HCT116 (cell line): ENCODE measurements around the gene SPEM3. TPM values are rescaled to one million over a fixed set of nuclear protein-coding genes. Genes with fewer than 3 reads are reported as not detected.

Experiments used
- ATAC-seq: fragments of 200-7000 bp; cut with Tn5 transposase; 2 replicates; pipeline ENCODE4 v1.9.1; 2020; ENCODE audit warnings: mild to moderate bottlenecking, moderate library complexity
- BruUV-seq: library from RNA; stranded (reverse); fragments of 400-500 nt; replicated peaks from 2 replicates; lab custom pipeline; 2021; lab: Mats Ljungman, UMichigan
- CTCF ChIA-PET: fragments of 300-600 bp; sonication (Branson Sonifier 250); formaldehyde crosslinking; loops from one replicate; lab custom pipeline; 2021; ENCODE audit warnings: antibody characterized with exemption; lab: Charles Lee
- POLR2A ChIA-PET: fragments of 300-600, 350-600 bp; sonication (Branson Sonifier 250); formaldehyde crosslinking; loops from one replicate; lab custom pipeline; 2021; ENCODE audit warnings: antibody characterized with exemption; lab: Charles Lee
- RAD21 ChIA-PET, 2 experiments: fragments of 300-600 bp; sonication (Branson Sonifier 250); formaldehyde crosslinking; loops; one replicate each; lab custom pipeline; 2023; ENCODE audit warnings: low total read pairs in 2 of 2; ENCODE audit not compliant: uncharacterized antibody in 2 of 2, unreplicated experiment in 2 of 2, low non-redundant PET in 1 of 2; lab: Charles Lee
- DNase-seq: peaks from one replicate; pipeline ENCODE4 v3.0.0-alpha.2; 2010; ENCODE audit warnings: low read depth, low spot score
- H2AFZ ChIP-seq: fragments of 200-600 bp; shearing (Covaris generic), sonication (generic); 2 replicates; pipeline ENCODE4 v1.6.1; 2017; ENCODE audit warnings: low read depth, mixed run types, mixed read lengths, antibody characterized with exemption, low read length; ENCODE audit not compliant: poor library complexity, severe bottlenecking
- H3K27ac ChIP-seq: 2 replicates; pipeline ENCODE4 v1.5.1; 2012; ENCODE audit warnings: low read depth, low read length
- H3K27me3 ChIP-seq: fragments of 200-600 bp; sonication (generic); 2 replicates; pipeline ENCODE4 v1.6.1; 2016; ENCODE audit warnings: mixed run types, low read length, mixed read lengths; ENCODE audit not compliant: insufficient read depth
- H3K36me3 ChIP-seq, 2 experiments: fragments of 200-500 bp in 1 of 2; fragments of 200-600 bp in 1 of 2; sonication (Bioruptor generic) in 1 of 2; sonication (generic) in 1 of 2; 2 replicates each; pipeline versions ENCODE4 v1.5.1 to v1.6.1; 2014 to 2016; ENCODE audit warnings: low read length in 2 of 2, inconsistent platforms in 1 of 2, mixed read lengths in 1 of 2, mixed run types in 1 of 2; ENCODE audit not compliant: insufficient read depth in 2 of 2, control insufficient read depth in 1 of 2
- H3K4me1 ChIP-seq, 2 experiments: fragments of 200-600 bp in 1 of 2; sonication (generic) in 1 of 2; 2 replicates each; pipeline versions ENCODE4 v1.5.1 to v1.6.1; 2012 to 2017; ENCODE audit warnings: low read length in 2 of 2, inconsistent platforms in 1 of 2, mild to moderate bottlenecking in 1 of 2, mixed read lengths in 1 of 2, mixed run types in 1 of 2, moderate library complexity in 1 of 2; ENCODE audit not compliant: insufficient read depth in 2 of 2, control insufficient read depth in 1 of 2
- H3K4me2 ChIP-seq: fragments of 200-600 bp; sonication (generic); 2 replicates; pipeline ENCODE4 v1.6.1; 2017; ENCODE audit warnings: mixed run types, low read length, mixed read lengths
- H3K4me3 ChIP-seq, 2 experiments: fragments of 200-600 bp in 1 of 2; sonication (generic) in 1 of 2; replicated peaks in 1 of 2; 2 replicates each; pipeline ENCODE4 v1.5.1; 2011 to 2016; ENCODE audit warnings: low read length in 2 of 2, control low read depth in 1 of 2, low read depth in 1 of 2, mild to moderate bottlenecking in 1 of 2, mixed read lengths in 1 of 2, mixed run types in 1 of 2
- H3K79me2 ChIP-seq: fragments of 200-600 bp; sonication (generic); 2 replicates; pipeline ENCODE4 v1.6.1; 2017; ENCODE audit warnings: mild to moderate bottlenecking, mixed run types, low read length, moderate library complexity, mixed read lengths; ENCODE audit not compliant: insufficient read depth
- H3K9ac ChIP-seq: fragments of 200-600 bp; sonication (generic); 2 replicates; pipeline ENCODE4 v1.6.1; 2016; ENCODE audit warnings: low read length, mixed read lengths
- H3K9me2 ChIP-seq: fragments of 200-600 bp; sonication (generic), shearing (Covaris generic); 2 replicates; pipeline ENCODE4 v1.6.1; 2017; ENCODE audit warnings: mixed run types, mild to moderate bottlenecking, moderate library complexity; ENCODE audit not compliant: insufficient read depth
- H3K9me3 ChIP-seq, 2 experiments: fragments of 200-500 bp in 1 of 2; fragments of 200-600 bp in 1 of 2; sonication (Bioruptor generic) in 1 of 2; sonication (generic) in 1 of 2; 2 replicates each; pipeline ENCODE4 v1.6.1; 2014 to 2017; ENCODE audit warnings: low read length in 2 of 2, mixed read lengths in 2 of 2, inconsistent platforms in 1 of 2, low read depth in 1 of 2, mild to moderate bottlenecking in 1 of 2, mixed run types in 1 of 2, moderate library complexity in 1 of 2; ENCODE audit not compliant: control insufficient read depth in 1 of 2, insufficient read depth in 1 of 2
- H4K20me1 ChIP-seq: fragments of 200-600 bp; sonication (generic), shearing (Covaris generic); 2 replicates; pipeline ENCODE4 v1.6.1; 2017; ENCODE audit warnings: mixed run types, mild to moderate bottlenecking, moderate library complexity; ENCODE audit not compliant: insufficient read depth
- CBX3 ChIP-seq: IDR thresholded peaks from 2 replicates; pipeline ENCODE4 v1.6.1; 2012; ENCODE audit warnings: low read depth
- CEBPB ChIP-seq: IDR thresholded peaks from 2 replicates; pipeline ENCODE4 v1.6.1; 2012; ENCODE audit warnings: low read depth
- EGR1 ChIP-seq: IDR thresholded peaks from 2 replicates; pipeline ENCODE4 v1.6.1; 2012; ENCODE audit warnings: low read depth
- ELF1 ChIP-seq: IDR thresholded peaks from 2 replicates; pipeline ENCODE4 v1.6.1; 2012; ENCODE audit warnings: low read depth, borderline replicate concordance
- EZH2 ChIP-seq: fragments of 200-600 bp; sonication (generic); IDR thresholded peaks from 2 replicates; pipeline ENCODE4 v1.6.1; 2017; ENCODE audit warnings: antibody characterized with exemption, mixed run types
- EZH2phosphoT487 ChIP-seq: fragments of 200-600 bp; IDR thresholded peaks from 2 replicates; pipeline ENCODE4 v1.6.1; 2018; ENCODE audit warnings: antibody characterized with exemption, borderline replicate concordance
- FOSL1 ChIP-seq: IDR thresholded peaks from 2 replicates; pipeline ENCODE4 v1.6.1; 2012; ENCODE audit warnings: low read depth
- JUND ChIP-seq: IDR thresholded peaks from 2 replicates; pipeline ENCODE4 v1.6.1; 2012
- MAX ChIP-seq: IDR thresholded peaks from 2 replicates; pipeline ENCODE4 v1.6.1; 2012
- RAD21 ChIP-seq: IDR thresholded peaks from 2 replicates; pipeline ENCODE4 v1.6.1; 2012; ENCODE audit warnings: low read depth, mild to moderate bottlenecking
- REST ChIP-seq: IDR thresholded peaks from 2 replicates; pipeline ENCODE4 v1.6.1; 2012; ENCODE audit warnings: low read depth
- SIN3A ChIP-seq: IDR thresholded peaks from 2 replicates; pipeline ENCODE4 v1.6.1; 2012; ENCODE audit warnings: low read depth
- SP1 ChIP-seq: IDR thresholded peaks from 2 replicates; pipeline ENCODE4 v1.6.1; 2012; ENCODE audit warnings: low read depth
- SRF ChIP-seq: IDR thresholded peaks from 2 replicates; pipeline ENCODE4 v1.6.1; 2012; ENCODE audit warnings: low read depth
- TCF7L2 ChIP-seq: IDR thresholded peaks from 2 replicates; pipeline ENCODE4 v1.7.0; 2011; ENCODE audit warnings: borderline replicate concordance, inconsistent platforms; ENCODE audit not compliant: insufficient read depth, insufficient read length; ENCODE audit errors: extremely low read depth
- YY1 ChIP-seq: IDR thresholded peaks from 2 replicates; pipeline ENCODE4 v1.6.1; 2011; ENCODE audit warnings: low read length, low read depth, moderate library complexity, mild to moderate bottlenecking; ENCODE audit not compliant: insufficient replicate concordance; ENCODE audit errors: extremely low read depth
- ZFX ChIP-seq: fragments of 450-650 bp; IDR thresholded peaks from 2 replicates; pipeline ENCODE4 v1.6.1; 2017
- intact Hi-C: fragments of 100-400 bp; cut with micrococcal nuclease; formaldehyde crosslinking; loops from 2 replicates; pipeline ENCODE4 v1.10.0; 2022
- total RNA-seq: library from RNA; stranded (reverse); gene quantifications from one replicate; pipeline ENCODE4 v1.2.1, GENCODE V29; 2021; ENCODE audit not compliant: unreplicated experiment
- TF ChIP-seq, protein P1 (sequence below): IDR thresholded peaks from 2 replicates; pipeline ENCODE4 v1.6.1; 2011; ENCODE audit warnings: mild to moderate bottlenecking, low read length, moderate library complexity; ENCODE audit not compliant: insufficient replicate concordance; ENCODE audit errors: extremely low read depth
- TF ChIP-seq, protein P2 (sequence below), 3 experiments: fragments of 200-600 bp in 1 of 3; sonication (generic) in 1 of 3; IDR thresholded peaks in 2 of 3; conservative IDR thresholded peaks in 1 of 3; 2 replicates each; pipeline ENCODE4 v1.5.1; 2012 to 2017; ENCODE audit warnings: low read depth in 2 of 3, low read length in 2 of 3, antibody characterized with exemption in 1 of 3, borderline replicate concordance in 1 of 3, control low read depth in 1 of 3, mild to moderate bottlenecking in 1 of 3, mixed read lengths in 1 of 3, mixed run types in 1 of 3, moderate library complexity in 1 of 3; ENCODE audit not compliant: insufficient read depth in 1 of 3
- TF ChIP-seq, protein P3 (sequence below): IDR thresholded peaks from 2 replicates; pipeline ENCODE4 v1.6.1; 2012

The SPEM3 gene
- total RNA-seq, 1 experiment from 2014 or later, result not detected

DNA sequence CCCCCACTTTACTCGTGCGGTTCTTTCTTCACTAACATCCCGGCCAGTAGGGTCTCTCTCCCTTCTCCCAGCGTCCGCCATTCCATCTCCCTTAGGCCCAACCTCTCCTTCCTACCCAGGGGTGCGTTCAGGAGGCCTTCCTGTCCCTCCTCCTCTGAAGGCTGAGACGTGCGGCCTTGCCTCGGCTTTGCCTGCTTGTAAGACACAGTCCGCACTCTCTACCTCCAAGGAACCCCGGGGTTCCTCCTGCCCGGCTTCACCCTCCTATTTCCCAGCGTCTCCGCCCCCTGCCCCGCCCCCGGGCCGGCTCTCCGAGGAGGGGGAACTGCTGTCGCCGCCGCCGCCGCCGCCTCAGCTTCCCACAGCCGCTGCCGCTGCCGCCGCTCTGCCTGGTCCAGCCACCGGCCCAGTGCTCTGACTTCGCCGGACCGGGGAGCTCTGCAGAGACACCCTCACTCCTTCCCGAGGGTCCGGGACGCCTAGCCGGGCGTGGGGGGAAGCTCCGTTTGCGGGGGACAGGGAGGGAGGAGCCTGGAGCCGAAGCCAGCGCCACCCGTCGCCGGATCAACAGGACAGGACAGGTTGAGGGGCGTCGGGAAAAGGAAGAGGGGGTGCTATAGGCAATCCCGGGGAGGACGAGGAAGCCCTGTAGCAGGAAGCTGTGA is 9.4 kb downstream of the SPEM3 start:
- ATAC-seq (no peak), DNase-seq (no peak)
- no peaks in the 10 kb centered on the region for H3K27me3 ChIP-seq
- no peak overlapping the region for H3K27ac ChIP-seq
- H3K36me3 ChIP-seq, result no peaks in the 10 kb centered on the region
- ChIA-PET CTCF (no interaction called here), RAD21 (no interaction called here), POLR2A (no interaction called here)
- no TSS peak for BruUV-seq
- intact Hi-C loops, result loop anchor here (1.0 to 10.0 kb wide), 6 partner anchors 44 to 249 kb away; partner anchors contain the start of genes CLDN7, PLSCR3, POLR2A and SENP3
- H3K9ac ChIP-seq, result 0 out of 2 replicates have a peak overlapping the region, but pooled peaks have one; percentile 77
- H4K20me1 ChIP-seq, result no peaks in the 10 kb centered on the region
- H3K4me2 ChIP-seq, result no peak overlapping the region
- no peak overlapping the region for H2AFZ ChIP-seq
- H3K9me3 ChIP-seq, result no peaks in the 10 kb centered on the region
- no peak for TF ChIP-seq ZFX
- TF ChIP-seq YY1, result no peak
- TF ChIP-seq MAX, result no peak
- no peak for TF ChIP-seq SRF
- TF ChIP-seq RAD21, result no peak
- TF ChIP-seq CBX3, result no peak
- TF ChIP-seq SP1, result no peak
- TF ChIP-seq, protein P1, sequence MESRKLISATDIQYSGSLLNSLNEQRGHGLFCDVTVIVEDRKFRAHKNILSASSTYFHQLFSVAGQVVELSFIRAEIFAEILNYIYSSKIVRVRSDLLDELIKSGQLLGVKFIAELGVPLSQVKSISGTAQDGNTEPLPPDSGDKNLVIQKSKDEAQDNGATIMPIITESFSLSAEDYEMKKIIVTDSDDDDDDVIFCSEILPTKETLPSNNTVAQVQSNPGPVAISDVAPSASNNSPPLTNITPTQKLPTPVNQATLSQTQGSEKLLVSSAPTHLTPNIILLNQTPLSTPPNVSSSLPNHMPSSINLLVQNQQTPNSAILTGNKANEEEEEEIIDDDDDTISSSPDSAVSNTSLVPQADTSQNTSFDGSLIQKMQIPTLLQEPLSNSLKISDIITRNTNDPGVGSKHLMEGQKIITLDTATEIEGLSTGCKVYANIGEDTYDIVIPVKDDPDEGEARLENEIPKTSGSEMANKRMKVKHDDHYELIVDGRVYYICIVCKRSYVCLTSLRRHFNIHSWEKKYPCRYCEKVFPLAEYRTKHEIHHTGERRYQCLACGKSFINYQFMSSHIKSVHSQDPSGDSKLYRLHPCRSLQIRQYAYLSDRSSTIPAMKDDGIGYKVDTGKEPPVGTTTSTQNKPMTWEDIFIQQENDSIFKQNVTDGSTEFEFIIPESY, result no peak
- TF ChIP-seq, protein P2, sequence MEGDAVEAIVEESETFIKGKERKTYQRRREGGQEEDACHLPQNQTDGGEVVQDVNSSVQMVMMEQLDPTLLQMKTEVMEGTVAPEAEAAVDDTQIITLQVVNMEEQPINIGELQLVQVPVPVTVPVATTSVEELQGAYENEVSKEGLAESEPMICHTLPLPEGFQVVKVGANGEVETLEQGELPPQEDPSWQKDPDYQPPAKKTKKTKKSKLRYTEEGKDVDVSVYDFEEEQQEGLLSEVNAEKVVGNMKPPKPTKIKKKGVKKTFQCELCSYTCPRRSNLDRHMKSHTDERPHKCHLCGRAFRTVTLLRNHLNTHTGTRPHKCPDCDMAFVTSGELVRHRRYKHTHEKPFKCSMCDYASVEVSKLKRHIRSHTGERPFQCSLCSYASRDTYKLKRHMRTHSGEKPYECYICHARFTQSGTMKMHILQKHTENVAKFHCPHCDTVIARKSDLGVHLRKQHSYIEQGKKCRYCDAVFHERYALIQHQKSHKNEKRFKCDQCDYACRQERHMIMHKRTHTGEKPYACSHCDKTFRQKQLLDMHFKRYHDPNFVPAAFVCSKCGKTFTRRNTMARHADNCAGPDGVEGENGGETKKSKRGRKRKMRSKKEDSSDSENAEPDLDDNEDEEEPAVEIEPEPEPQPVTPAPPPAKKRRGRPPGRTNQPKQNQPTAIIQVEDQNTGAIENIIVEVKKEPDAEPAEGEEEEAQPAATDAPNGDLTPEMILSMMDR (IDR thresholded peaks at IDR 0.05 in 2 of 3, conservative IDR thresholded peaks at IDR 0.05 in 1 of 3; ENCODE audit: borderline replicate concordance in 1 of 3, insufficient read depth in 1 of 3, low read depth in 2 of 3, low read length in 2 of 3), result no peak
- no peak for TF ChIP-seq JUND
- TF ChIP-seq, protein P3, sequence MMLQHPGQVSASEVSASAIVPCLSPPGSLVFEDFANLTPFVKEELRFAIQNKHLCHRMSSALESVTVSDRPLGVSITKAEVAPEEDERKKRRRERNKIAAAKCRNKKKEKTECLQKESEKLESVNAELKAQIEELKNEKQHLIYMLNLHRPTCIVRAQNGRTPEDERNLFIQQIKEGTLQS, result no peak
- no peak for TF ChIP-seq EGR1
- TF ChIP-seq CEBPB, result no peak
- no peak for TF ChIP-seq REST
- TF ChIP-seq SIN3A, result no peak
- TF ChIP-seq FOSL1, result no peak
- TF ChIP-seq EZH2, result no peak
- no peak for TF ChIP-seq TCF7L2
- no peak for TF ChIP-seq ELF1
- TF ChIP-seq EZH2phosphoT487, result no peak
- H3K79me2 ChIP-seq, result no peaks in the 10 kb centered on the region
- peaks cover 13 to 32% of the 10 kb centered on the region in 2 experiments for H3K4me1 ChIP-seq
- no peak overlapping the region for H3K4me3 ChIP-seq
- no peaks in the 10 kb centered on the region for H3K9me2 ChIP-seq
